Skin of body (tissue), 2 donors: ENCODE results near the gene WDR45B. TPM values are rescaled to one million over a fixed set of nuclear protein-coding genes. Genes with fewer than 3 reads are reported as not detected.

ENCODE experiments used
- DNase-seq: peaks from one replicate; lab custom pipeline; 2025; lab: John Stamatoyannopoulos, UW
- total RNA-seq: library from RNA; depleted of rRNA; stranded (reverse); fragments of >200 nt; gene quantifications from one replicate; pipeline ENCODE4 v1.2.3, GENCODE V29; 2014

Gene WDR45B
- total RNA-seq, 1 donor from 2014 or later: 54.9 TPM

DNA sequence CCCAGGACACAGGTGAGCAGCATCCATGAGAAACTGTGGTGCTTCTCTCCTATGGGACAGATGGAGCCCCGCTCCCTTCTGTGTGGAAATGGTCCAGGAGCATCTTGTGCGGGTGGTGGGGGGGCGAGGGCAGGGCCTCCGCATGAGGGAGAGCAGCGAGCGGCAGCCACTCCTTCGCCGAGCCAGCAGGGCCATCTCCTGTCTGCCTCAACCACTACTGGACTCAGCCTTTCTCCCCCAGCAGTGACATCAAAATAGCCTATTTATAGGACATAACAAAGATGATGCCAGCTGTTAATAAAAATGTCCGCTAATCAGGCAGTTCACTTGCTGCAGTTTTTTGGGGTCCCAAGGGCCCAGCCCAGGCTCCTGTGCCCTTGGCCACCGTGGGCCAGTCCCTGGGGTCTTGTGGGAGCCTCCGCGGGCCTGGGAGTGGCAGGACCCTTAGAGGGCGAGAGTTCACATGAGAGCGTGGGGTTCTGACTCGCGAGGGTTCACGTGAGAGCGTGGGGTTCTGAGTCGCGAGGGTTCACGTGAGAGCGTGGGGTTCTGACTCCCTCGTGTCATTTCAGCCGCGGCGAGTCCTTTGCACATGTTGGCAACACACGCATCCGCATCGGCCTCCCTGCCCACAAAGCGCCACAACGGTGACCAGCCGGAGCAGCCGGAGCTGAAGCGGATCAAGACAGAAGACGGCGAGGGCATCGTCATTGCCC, 47.4 kb downstream of the WDR45B start:
- no peak for DNase-seq

DNA sequence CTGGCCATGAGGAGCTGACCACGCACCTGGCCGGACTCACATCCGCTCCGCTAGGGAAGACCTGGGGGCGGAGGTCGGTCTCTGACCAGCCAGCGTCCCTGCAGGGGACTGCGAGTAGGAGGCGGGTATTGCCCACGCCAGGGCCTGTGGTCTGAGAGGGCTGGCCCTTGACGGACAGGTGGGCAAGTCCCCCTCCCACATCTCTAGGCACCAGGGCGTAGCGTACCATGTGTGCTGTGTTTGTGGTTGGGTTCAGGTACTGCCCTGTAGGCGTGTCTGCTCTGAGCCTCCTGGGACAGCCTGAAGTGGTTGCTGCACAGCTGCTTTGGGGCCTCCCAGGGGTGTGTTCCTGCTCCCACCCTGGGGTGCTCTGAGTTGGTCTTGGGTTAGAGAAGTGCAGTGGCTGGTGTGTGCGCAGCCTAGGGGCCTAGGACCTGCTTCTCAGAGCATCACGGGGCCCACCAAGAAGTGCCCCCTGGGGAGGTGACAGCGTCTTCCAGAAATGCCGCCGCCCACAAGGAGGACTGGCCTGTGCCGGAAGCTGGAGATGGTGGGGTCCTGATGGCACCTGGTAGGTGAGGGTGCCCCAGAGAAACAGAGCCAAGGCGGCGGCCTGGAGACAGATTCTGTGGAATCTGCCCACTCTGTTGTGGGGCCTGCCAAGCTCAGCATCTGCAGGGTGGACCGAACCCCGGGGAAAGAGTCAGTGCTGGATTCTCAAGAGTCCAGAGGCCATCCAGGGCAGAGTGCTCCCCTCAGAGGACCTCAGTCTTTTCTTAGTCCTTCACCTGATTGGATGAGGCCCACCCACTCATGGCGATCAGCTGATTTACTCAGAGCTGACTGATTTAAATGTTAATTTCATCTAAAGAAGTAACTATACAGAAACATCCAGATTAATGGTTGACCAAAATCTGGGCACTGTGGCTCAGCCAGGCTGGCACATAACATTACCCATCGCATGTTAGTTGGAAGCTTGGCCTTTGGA, 48.3 kb downstream of the WDR45B start:
- no peak for DNase-seq

DNA sequence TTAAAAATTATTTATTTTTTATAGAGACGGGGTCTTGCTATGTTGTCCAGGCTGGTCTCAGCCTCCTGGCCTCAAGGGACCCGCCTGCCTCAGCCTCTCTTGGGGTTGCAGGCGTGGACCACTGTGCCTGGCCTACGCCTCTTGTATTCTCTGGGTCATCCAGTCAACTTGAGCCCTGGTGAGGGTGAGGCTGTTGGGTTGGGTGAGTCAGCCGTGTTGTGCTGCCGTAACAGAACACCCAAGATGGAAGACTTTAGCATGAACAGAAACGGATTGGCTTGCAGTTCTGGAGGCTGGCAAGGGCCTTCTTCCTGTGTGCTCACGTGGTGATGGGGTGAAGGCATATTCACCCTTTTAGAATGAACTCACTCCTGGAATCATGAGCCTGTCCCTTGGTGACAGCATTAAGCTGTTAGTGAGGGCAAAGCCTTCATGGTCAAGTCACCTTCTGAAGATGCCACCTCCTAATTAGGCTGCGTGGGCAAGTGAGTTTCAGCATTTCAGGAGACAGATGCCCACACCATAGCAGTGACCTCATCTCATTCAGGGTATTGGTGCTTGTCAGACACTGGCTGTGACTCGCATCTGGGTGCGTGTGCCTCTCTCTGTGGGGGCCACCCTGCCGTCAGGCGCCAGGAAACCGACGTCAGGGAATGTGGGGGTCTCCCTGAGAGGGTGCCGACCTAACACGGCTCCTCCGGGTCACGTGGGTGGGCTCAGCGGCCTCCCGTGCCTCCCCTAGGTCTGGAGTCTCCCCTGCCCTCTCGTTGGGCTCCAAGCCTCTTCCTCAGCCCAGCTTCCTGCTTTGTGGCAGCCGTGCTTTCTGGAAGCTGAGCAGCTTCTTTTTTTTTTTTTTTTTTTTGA, 49.8 kb downstream of the WDR45B start:
- no peak for DNase-seq

DNA sequence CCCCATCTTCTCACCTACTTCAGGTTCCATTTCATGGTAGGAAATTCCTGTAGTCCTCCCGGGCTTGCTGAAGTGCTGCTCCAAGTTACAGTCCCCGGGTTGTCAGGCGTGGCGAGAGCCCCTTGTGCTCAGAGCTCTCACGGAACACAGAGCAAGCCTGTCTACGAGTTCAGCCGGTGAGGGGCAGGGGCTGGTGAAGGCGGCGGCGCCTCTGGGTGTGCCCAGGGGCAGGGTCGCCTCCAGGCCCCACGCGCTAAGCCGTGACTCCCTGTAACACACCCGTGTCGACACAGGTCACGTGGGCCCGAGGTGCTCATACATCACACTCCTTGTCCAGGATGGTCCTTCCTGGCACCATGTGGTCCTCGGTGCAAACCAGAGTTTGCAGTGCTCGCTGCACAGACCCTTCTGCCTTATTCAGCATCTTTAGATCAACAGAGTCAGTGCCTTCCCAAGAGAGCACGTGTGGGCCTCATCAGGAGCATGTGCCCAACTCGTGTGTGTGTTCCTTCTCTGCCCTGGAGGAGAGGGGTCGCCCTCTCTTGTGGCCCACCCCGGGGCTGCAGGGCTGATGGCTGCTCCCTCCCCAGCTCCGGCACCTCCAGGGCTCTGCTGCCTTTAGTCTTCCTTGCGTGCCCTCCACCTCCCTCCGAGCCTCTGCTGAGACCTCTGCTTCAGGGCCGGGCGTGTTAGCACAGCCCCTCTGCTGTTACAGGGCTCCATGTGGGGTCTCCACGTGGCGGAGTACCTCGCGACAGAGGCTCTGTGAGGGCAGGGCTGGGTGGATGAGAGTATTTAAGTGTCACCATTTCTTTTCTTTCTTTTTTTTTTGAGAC, 51.2 kb downstream of the WDR45B start:
- no peak for DNase-seq

DNA sequence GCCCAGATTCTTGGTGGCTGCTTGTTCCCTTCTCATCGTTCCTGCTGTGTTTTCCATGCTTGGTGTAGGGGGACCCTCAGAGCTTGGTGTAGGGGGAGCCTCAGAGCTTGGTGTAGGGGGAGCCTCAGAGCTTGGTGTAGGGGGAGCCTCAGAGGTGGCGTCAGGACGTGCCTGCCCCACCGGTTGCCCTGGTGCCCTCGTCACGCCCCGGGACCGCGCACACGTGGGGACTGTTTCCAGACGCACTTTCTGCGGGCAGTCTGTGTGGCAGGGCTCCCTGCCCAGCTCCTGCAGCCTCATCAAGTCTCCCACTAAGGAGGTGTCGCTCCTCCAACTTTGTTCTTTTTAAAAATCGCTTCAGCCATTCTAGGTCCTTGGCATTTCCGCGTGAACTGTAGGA, 51.9 kb downstream of the WDR45B start:
- DNase-seq: no peak

DNA sequence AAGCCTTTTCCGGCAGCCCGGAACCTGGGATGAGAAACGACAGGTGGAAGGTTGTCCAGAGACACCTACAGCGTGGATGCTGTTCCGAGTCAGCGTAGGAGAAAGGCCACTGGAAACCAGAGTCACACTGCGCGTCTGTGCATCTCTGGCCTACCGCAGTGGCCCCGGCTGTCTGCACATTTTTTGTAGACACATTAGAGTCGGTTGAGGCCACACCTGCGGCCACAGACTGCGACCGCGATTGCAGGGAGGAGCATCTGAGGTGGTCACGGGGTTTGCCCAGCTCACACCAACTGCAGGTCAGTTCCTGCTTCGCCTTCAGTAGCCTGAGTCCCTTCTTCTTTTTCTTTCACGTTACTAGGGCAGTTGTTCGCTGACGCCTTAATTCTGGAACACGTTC, 52.4 kb downstream of the WDR45B start:
- no peak for DNase-seq

DNA sequence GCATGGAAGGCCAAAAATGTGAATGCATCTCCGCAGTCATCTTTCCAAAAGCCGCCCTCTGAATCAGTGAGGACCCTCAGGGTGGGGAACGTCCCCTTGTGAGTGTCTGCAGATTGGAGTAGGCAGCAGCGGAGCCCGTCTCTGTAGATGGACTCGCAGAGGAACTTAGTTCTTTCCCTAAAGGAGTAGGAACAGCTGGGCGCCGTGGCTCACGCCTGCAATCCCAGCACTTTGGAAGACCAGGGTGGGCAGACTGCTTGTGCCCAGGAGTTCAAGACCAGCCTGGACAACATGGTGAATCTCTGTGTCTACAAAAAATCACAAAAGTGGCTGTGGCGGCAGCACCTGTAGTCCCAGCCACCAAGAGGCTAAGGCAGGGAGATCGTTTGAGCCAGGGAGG, 53.7 kb downstream of the WDR45B start:
- no peak for DNase-seq

DNA sequence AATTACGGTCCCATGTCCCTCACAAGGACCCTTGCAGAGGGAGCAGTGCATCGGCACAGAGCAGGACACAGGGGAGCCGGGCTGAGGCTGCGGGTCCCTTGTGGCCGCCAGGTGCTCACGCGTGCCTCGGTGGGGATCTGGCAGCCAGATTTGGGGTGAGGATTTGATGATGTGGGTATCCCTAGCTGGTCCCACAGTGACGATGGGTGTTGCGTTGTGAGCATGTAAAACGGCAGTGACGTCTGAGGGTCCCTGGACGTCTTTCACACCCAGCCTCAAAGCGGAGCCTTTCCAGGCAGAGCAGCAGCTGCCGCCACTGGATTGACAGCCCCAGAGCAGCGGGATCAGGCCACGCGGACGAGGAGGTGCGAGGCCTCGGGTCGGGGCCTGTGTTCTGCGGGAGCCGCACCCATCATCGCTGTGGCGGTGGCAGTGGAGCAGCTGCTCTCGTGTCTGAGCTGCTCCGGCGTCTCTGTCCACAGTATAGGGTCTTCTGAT, 54.6 kb downstream of the WDR45B start:
- no peak for DNase-seq

DNA sequence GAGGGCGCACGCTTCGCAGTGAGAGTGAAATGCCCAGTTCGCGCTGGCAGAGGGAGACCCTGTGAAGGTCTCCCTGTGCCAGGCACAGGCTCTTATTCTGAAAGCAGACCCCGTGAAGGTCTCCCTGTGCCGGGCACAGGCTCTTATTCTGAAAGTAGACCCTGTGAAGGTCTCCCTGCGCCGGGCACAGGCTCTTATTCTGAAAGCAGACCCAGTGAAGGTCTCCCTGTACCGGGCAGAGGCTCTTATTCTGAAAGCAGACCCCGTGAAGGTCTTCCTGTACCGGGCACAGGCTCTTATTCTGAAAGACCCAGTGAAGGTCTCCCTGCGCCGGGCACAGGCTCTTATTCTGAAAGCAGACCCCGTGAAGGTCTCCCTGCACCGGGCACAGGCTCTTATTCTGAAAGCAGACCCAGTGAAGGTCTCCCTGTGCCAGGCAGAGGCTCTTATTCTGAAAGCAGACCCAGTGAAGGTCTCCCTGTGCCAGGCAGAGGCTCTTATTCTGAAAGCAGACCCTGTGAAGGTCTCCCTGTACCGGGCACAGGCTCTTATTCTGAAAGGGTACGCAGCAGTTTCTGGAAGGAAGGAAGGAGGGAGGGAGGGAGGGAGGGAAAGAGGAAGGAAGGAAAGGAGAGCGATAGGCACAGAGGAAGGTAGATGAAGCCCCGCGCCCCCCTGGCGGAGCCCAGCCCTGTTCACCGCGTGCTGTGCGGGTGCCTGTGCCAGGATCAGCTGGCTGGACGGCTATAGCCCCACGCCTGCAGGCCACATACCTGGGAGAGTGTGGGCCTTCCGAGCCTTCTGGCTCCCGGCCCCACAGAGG, 55.3 kb downstream of the WDR45B start:
- peak; percentile 70 for DNase-seq

DNA sequence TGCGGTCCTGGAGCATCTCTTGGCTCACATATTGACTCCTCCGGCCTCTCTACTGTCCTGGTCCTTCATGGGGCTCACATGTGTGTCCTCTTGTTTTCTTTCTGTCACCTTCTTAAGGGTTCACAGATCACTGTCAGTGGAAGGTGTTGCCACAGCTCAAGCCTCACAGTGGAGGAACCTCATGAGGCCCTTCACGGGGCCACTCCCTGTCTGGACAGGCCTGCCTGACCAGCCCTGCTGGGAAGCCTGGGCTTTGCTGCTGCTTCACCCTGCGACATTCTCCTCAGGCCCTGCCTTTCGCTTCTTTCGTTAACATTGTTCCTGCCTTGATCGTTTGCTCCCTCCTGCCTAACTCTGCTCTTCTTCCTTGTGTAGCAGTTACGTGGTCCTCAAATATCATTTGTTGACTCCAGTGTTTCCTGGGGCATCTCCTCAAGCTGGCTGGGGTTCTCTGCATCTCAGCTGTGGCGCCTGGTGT, 55.9 kb downstream of the WDR45B start:
- DNase-seq: no peak

DNA sequence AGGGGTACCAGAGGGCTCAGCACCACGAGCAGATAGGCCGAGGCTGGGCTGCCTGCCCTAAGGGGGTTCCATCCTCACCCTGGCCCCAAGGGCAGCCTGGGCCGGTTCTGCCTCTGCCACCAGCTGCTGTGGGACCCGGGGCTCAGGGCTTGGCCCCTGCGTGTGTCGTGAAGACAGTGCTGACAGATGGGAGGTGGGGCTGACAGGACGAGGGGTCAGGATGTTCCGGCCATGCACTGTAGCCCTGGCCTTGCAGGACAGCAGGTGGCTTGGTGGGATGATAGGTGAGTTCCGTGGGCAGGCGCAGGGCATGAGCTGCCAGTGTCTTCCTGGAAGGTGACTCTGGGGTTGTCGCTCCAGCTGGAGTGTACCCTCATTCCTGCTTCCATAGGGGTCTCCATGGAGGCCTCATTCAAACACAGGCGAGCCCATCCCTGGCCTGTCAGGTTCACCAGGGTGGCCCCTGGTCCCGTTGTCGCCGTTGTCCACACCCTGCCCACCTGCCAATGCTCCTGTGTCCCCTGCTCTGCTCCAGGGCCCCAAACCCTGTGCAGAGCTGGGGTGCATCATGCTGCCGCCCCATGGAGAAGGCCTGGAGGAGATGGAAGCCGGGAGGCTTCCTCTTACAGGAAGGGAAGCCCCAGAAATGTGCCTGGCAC, 57.2 kb downstream of the WDR45B start:
- DNase-seq: no peak

DNA sequence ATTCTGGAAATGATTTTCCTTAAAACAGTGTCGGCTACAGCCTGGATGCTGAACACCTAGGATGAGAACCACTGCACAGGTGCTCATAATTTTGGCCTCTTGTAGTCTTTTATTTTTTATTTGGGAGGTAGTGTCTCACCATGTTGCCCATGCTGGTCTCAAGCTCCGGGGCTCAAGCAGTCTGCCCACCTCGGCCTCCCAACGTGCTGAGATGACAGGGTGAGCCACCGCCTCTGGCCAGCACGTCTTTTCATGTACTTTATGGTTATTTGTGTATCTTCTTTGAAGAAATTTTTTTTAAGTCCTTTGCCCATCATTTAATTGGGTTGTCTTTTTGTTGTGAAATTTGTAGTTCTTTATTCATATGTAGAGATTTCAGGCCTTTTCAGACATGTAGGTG, 58.0 kb downstream of the WDR45B start:
- no peak for DNase-seq

DNA sequence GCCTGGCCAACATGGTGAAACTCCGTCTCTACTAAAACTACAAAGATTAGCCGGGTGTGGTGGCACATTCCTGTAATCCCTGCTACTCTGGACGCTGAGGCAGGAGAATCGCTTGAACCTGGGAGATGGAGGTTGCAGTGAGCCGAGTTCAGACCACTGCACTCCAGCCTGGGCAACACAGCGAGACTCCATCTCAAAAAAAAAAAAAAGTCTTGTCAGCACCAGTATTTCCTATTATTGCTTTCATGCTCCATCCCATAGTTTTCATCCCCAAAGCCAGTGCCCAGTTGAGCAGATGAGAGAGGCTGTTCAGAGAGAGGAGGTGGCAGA, 58.4 kb downstream of the WDR45B start:
- DNase-seq: no peak

DNA sequence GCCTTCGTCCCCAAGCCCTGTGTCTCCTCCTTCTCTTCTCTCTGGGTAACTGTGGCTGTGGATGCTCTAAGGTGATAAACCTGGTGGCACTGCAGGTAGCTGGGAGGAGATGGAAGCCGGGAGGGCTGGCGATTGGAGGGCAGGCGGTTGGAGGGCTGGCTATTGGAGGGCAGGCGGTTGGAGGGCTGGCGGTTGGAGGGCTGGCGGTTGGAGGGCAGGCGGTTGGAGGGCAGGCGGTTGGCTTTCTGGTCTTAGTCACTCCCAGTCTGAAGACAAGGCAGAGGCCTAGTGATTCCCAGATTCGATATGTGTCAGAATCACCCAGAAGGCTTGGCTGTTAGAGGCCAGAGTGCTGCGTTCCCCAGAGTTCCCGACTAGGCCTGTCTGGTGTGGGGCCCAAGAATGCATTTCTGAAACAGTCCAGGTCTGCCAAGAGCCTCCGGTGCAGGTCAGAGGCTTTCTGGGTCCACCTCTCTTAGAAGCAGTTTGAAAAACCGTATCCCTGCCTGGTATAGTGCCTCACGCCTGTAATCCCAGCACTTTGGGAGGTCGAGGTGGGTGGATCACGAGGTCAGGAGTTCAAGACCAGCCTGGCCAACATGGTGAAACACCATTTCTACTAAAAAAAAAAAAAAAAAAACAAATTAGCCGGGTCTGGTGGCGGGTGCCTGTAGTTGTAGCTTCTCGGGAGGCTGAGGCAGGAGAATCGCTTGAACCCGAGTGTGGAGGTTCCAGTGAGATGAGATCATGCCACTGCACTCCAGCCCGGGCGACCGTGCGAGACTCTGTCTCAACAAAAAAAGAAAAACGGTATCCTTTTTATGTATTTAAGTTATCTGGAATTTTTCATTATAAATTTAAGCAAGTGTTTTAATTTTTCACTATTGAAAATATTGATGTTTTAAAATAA, 59.7 kb downstream of the WDR45B start:
- no peak for DNase-seq

DNA sequence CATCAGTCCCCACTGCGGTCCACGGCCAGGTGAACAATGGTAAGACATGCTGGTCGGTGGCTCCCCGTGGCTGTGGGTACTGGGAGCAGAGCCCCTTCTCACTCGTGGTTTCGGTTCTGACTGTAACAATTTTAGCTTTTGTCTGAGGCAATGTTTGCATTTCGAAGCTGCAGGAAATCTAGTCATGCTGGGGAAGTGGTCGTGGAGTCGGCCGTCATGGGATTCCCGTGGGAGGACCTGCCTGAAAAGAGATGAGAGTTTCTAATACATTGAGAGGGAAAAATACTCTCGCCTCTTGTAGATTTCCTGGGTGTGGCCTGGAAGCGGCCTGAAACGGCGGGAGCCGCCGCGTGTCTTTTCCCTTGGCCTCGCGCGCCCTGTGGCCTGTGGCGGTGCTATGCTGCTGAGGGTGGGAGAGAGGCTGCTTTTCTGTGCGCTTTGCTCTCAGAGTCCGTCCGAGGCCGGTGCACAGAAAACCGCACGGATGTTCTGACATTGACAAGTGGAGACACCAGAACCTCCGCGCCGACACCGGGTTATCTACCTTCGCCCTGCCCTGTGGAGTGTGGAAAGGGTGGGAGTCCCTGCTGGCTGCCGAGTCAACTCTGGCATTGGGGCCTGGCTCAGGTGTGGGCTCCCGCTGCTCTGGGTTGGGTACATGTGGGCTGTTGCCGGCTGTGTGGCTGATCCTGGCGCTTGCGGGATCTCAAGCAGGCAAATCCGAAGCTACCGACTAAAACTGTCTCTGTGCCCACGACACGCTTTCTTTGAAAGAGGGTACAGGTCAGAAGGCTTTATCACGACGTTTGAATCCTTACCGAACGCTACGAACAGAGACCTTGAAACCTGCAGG, 60.8 kb downstream of the WDR45B start:
- no peak for DNase-seq

DNA sequence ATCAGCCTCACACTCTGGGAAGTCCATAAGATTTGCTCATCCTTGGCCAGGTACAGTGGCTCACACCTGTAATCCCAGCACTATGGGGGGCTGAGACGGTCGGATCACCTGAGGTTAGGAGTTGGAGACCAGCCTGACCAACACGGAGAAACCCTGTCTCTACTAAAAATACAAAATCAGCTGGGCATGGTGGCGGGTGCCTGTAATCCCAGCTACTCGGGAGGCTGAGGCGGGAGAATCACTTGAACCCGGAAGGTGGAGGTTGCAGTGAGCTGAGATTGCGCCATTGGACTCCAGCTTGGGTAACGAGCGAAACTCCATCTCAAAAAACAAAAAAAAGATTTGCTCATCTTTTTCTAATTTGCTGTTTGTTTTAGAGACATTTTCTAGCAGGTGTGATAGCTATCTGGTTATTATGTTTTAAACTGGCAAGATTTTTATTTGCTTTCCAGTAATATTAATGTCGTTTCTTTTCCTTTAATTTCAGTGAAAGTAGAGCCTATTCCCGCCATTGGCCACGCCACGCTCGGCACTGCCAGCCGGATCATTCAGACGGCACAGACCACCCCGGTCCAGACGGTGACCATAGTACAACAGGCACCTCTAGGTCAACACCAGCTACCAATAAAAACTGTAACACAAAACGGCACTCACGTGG, 61.5 kb downstream of the WDR45B start:
- no peak for DNase-seq
